Adipose tissue (tissue), 3 donors: ENCODE results near the gene ACOT2. TPM values are rescaled to one million over a fixed set of nuclear protein-coding genes. Genes with fewer than 3 reads are reported as not detected.

ENCODE experiments used
- H3K27ac ChIP-seq: one replicate; pipeline ENCODE4 v1.5.1; 2013; ENCODE audit warnings: low read depth, low read length
- WGBS, 3 donors: extraction: QIAGEN DNeasy Blood & Tissue Kit; methylation state at CpG; one replicate each; pipeline ENCODE4 v1.1.7; 2013; 5-methylcytosine and 5-hydroxymethylcytosine counted together
- polyA plus RNA-seq, 3 donors: library from polyadenylated mRNA; stranded (reverse); fragments of 200-250 nt; gene quantifications; one replicate each; pipeline ENCODE4 v1.2.3, GENCODE V29; 2013
- donor health status: healthy with polysubstance abuse.
- donor health status: Bipolar disorder and iron deficiency.
- donor health status: healthy.

ACOT2 gene
- polyA plus RNA-seq, 3 donors = 26.7 to 277 (median 56.7) TPM

DNA sequence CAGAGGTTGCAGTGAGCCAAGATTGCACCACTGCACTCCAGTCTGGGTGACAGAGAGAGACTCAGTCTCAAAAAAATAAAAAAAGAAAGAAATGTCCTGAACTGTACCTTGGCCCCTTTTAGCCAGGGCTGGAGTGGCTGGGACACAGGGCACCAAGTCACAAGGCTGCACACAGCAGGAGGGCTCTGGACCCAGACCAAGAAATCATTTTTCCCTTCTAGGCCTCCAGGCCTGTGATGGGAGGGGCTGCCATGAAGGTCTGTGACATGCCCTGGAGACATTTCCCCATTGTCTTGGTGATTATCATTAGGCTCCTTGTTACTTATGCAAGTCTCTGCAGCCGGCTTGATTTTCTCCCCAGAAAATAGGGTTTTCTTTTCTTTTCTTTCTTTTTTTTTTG is 38.2 kb downstream of the ACOT2 start:
- 90 to 96% (median 95%) methylated on average over 1 of the region's 1 CpG for WGBS, 3 donors
- H3K27ac ChIP-seq = no peak overlapping the region

DNA sequence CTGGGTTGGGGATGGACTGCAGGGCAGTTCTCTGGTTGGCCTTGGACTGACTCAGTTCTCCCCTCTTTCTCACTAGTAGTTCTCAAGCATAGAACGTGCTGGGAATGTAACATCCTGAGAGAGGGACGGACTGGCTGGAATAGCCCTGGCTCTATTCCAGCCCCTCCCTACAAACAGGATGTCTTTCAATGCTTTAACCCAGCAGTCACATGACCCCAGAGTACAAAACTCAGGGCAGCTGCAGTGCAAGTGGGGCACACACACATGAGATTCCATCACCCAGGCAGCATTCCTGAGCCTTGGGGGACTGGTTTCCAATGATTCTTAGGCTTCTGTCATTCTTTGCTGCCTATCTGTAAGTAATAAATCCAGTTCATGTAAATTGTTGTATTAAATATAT is 41.7 kb downstream of the ACOT2 start:
- WGBS, 3 donors = 22 to 49% (median 25%) methylated on average over 2 of the region's 2 CpGs
- H3K27ac ChIP-seq = no peak overlapping the region

DNA sequence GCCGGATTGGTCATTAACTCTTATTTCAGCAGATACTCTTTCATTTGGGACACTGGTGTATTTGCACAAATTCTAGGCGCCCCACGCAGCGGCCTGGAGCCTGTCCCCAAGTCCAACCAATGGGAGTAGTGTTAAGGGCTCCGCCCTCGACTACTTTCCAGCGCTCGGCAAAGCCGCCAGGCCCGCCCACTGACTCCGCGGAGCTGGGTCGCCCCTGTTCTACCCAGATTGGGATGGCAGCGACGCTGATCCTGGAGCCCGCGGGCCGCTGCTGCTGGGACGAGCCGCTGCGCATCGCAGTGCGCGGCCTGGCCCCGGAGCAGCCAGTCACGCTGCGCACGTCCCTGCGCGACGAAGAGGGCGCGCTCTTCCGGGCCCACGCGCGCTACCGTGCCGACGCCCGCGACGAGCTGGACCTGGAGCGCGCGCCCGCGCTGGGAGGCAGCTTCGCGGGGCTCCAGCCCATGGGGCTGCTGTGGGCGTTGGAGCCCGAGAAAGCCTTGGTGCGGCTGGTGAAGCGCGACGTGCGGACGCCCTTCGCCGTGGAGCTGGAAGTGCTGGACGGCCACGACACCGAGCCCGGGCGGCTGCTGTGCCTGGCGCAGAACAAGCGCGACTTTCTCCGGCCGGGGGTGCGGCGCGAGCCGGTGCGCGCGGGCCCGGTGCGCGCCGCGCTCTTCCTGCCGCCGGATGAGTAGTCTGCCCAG is 43.5 kb downstream of the ACOT2 start, which contains the start of gene ACOT6:
Gene ACOT6 (plus strand): TSS at position 179 of the 707 bp plus-strand sequence. CDS start 55 bp downstream, at position 234.
- WGBS, 3 donors = 1% methylated on average over 77 to 84 of the region's 84 CpGs
- no peak within 1 kb of the TSS for H3K27ac ChIP-seq

DNA sequence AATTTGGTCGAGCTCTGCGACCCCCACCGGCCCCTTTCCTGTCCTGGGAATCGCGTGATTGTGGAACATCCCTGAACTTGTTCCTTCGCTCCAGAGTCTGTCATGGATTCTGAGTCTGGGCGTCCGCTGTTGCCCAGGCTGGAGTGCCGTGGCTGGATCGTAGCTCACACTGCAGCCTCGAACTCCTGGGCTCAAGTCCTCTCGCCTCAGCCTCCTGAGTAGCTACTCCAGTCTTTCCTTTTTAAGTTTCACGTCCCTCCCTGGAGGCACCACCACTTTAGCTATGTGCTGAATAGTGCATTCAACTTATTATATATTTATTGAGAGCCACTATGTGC is 44.0 kb downstream of the ACOT2 start:
- WGBS, 3 donors = 4 to 5% (median 4%) methylated on average over 13 of the region's 13 CpGs
- H3K27ac ChIP-seq = no peak overlapping the region

DNA sequence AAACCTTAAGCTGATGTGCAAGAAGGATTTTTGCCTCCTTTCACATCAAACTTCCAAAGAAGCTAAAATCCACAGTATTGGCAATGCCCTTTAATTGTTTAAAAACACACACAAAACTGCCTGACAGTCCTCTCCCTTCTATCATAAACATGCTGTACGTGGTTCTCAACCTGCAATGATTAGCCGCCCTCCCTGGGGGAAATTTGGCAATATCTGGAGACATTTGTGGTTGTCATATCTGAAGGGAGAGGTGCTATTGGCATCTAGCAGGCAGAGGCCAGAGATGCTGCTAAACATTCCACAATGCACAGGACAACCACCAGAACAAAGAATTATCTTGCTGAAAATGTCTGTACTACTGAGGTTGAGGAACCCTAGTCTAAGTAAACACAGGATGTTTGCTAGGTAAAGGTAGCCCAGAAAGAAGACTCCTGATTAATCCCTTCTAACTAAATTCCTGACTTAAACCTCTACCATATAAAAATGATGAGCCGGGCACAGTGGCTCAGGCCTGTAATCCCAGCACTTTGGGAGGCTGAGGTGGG is 44.5 kb downstream of the ACOT2 start:
- no peak overlapping the region for H3K27ac ChIP-seq
- 67 to 88% (median 69%) methylated on average over 3 of the region's 3 CpGs for WGBS, 3 donors

DNA sequence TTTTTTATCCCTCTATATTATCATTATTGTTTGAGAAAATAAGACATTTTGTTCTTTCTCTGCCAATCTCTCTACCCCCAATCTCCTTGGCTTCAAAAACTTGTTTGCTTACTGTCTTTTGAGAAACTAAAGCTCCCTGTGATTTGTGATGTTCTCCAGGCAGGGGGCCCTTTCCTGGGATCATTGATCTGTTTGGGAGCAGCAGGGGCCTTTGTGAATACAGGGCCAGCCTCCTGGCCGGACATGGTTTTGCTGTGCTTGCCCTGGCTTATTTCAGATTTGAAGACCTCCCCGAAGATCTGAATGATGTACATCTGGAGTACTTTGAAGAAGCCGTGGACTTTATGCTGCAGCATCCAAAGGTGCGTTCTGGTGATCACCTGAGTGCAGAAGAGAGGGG is 47.8 kb downstream of the ACOT2 start:
- H3K27ac ChIP-seq = no peak overlapping the region
- WGBS, 3 donors = 69 to 85% (median 81%) methylated on average over 4 of the region's 4 CpGs

DNA sequence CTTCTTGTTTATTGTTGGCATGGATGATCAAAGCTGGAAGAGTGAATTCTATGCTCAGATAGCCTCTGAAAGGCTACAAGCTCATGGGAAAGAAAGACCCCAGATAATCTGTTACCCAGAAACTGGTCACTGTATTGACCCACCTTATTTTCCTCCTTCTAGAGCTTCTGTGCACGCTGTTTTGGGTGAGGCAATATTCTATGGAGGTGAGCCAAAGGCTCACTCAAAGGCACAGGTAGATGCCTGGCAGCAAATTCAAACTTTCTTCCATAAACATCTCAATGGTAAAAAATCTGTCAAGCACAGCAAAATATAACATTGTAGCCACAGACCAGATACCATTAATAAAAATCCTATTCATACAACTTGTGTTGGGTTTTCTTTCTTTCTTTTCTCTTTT is 50.5 kb downstream of the ACOT2 start:
- no peak overlapping the region for H3K27ac ChIP-seq
- WGBS, 3 donors = 62 to 77% (median 67%) methylated on average over 1 of the region's 1 CpG

DNA sequence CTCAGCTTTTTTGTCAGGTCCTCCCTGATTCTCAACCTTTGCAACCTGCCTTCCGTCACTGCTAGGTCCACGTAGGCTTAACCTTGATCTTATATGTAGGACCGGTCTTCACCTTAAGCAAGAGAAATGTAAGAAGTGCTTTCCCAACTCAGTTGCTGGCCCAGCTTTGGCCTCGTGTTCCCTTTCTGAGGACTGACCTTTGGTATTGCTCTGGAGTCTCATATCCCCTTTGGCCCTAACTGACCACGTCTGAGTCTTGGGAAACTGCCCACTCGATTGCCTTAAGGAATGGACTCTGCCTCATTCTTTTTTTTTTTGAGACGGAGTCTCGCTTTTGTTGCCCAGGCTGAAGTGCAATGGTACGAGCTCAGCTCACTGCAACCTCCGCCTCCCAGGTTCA is 51.3 kb downstream of the ACOT2 start:
- no peak overlapping the region for H3K27ac ChIP-seq
- WGBS, 3 donors = 75 to 85% (median 80%) methylated on average over 10 of the region's 10 CpGs

DNA sequence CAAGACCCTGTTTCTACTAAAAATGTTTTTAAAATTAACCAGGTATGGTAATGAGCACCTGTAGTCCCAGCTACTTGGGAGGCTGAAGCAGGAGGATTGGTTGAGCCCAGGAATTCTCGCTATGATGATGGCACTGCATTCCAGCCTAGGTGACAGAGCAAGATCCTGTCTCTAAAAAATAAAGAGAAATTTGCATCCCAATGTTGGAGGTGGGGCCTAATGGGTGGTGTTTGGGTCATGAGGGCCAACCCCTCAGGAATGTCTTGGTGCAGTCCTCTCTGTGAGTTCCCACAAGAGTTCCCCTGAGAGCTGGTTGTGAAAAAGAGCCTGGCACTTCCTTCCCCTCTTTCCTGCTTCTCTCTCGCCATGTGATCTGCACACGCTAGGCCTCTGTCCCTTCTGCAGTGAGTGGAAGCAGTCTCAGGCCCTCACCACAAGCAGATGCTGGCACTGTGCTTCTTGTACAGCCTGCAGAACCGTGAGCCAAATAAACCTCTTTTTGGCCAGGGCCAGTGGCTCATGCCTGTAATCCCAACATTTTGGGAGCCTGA is 54.6 kb downstream of the ACOT2 start:
- 68 to 89% (median 80%) methylated on average over 4 of the region's 4 CpGs for WGBS, 3 donors
- no peak overlapping the region for H3K27ac ChIP-seq

Other genes starting within 250 kb of the ACOT2 start
- 10 to 100 TPM; 18.4 to 39.4 (median 33.5) TPM for gene NUMB, start 110.7 kb upstream of the ACOT2 start, polyA plus RNA-seq
- gene RIOX1, start 78.3 kb upstream of the ACOT2 start, polyA plus RNA-seq = 1 to 10 TPM; 3.0 to 6.6 (median 4.3) TPM
- 10 to 100 TPM in 2 of 3 donors, 1 to 10 TPM in 1; 3.9 to 37.8 (median 14.1) TPM for gene ACOT1, start 32.1 kb upstream of the ACOT2 start, polyA plus RNA-seq
- gene HEATR4, start 10.3 kb upstream of the ACOT2 start, polyA plus RNA-seq = under 1 TPM in 2 of 3 donors, not detected in 1; 0.06 to 0.22 TPM
- 1 to 10 TPM in 2 of 3 donors, under 1 TPM in 1; 0.67 to 6.1 (median 3.7) TPM for gene ACOT4, start 22.7 kb downstream of the ACOT2 start, polyA plus RNA-seq
- under 1 TPM in 2 of 3 donors, not detected in 1; 0.19 to 0.34 TPM for gene ACOT6, start 43.3 kb downstream of the ACOT2 start, polyA plus RNA-seq
- 1 to 10 TPM; 2.5 to 3.9 (median 3.8) TPM for gene DNAL1, start 75.8 kb downstream of the ACOT2 start, polyA plus RNA-seq
- 10 to 100 TPM in 2 of 3 donors, 1 to 10 TPM in 1; 7.6 to 41.4 (median 21.6) TPM for gene PNMA1, start 145.2 kb downstream of the ACOT2 start, polyA plus RNA-seq